Caki2 (cell line): ENCODE measurements around the gene RNF207. TPM values are rescaled to one million over a fixed set of nuclear protein-coding genes. Genes with fewer than 3 reads are reported as not detected.
A peak's percentile ranks its signal among the peaks of the same experiment; 100 is the strongest.
"Not testable (repeated sequence)": the region's sequence is repeated elsewhere in the genome, so short reads cannot be mapped to it uniquely, and the experiment has no call there.

ENCODE experiments used
- DNase-seq: peaks from one replicate; pipeline ENCODE4 v3.0.0-alpha.2; 2015; ENCODE audit warnings: low read depth
- in situ Hi-C: cut with HindIII; loops from 2 replicates; pipeline ENCODE4 v1.10.0; 2016; ENCODE audit warnings: low sequenced_read_pairs, low pct_unique_long_range_greater_than_20kb, mixed read lengths
- total RNA-seq: library from RNA; depleted of rRNA; stranded (reverse); fragments of >200 nt; shearing (Covaris generic); gene quantifications from 2 replicates; pipeline ENCODE4 v1.2.3, GENCODE V29; 2014; ENCODE audit warnings: low replicate concordance

The RNF207 gene
- total RNA-seq, 1 experiment from 2014 or later = 29.2 TPM

- no peak for DNase-seq
- in situ Hi-C loops = no loop called here
These were observed 12.7 kb downstream of the RNF207 start for GRCh38 chr1:6218375-6219164.

GRCh38 chr1:6219641-6220040, 13.7 kb downstream of the RNF207 start:
- DNase-seq, in situ Hi-C loops: not testable (repeated sequence)

- DNase-seq = no peak
- in situ Hi-C loops = no loop called here
These were observed 14.3 kb downstream of the RNF207 start for GRCh38 chr1:6220236-6220635.

GRCh38 chr1:6221210-6221784, 15.4 kb downstream of the RNF207 start:
- DNase-seq = no peak
- in situ Hi-C loops = no loop called here

GRCh38 chr1:6222636-6223035, 16.7 kb downstream of the RNF207 start:
- in situ Hi-C loops = no loop called here
- DNase-seq = no peak

- no peak for DNase-seq
- in situ Hi-C loops = no loop called here
These were observed 17.7 kb downstream of the RNF207 start for GRCh38 chr1:6223617-6224016.

- DNase-seq = peak; percentile 39
- in situ Hi-C loops = no loop called here
These were observed 18.8 kb downstream of the RNF207 start for GRCh38 chr1:6224718-6225117.

- DNase-seq = no peak
- in situ Hi-C loops = no loop called here
These were observed 19.7 kb downstream of the RNF207 start for GRCh38 chr1:6225651-6226050.

- in situ Hi-C loops = no loop called here
- DNase-seq = no peak
These were observed 27.5 kb downstream of the RNF207 start for GRCh38 chr1:6233376-6233775.

- in situ Hi-C loops = no loop called here
- no peak for DNase-seq
These were observed 28.8 kb downstream of the RNF207 start for GRCh38 chr1:6234502-6235295.

- in situ Hi-C loops = no loop called here
- no peak for DNase-seq
These were observed 29.4 kb downstream of the RNF207 start for GRCh38 chr1:6235296-6235677.

GRCh38 chr1:6237093-6237492, 31.2 kb downstream of the RNF207 start:
- DNase-seq = no peak
- in situ Hi-C loops = no loop called here

GRCh38 chr1:6239213-6239752, 33.4 kb downstream of the RNF207 start:
- in situ Hi-C loops = no loop called here
- no peak for DNase-seq

GRCh38 chr1:6239950-6240768, 34.2 kb downstream of the RNF207 start:
- in situ Hi-C loops = no loop called here

GRCh38 chr1:6241107-6241886, 35.4 kb downstream of the RNF207 start:
- no peak for DNase-seq
- in situ Hi-C loops = no loop called here

More at GRCh38 chr1:6239950-6240768, 34.2 kb downstream of the RNF207 start:
- no peak for DNase-seq

GRCh38 chr1:6241887-6242740, 36.2 kb downstream of the RNF207 start:
- no peak for DNase-seq
- in situ Hi-C loops = no loop called here
